Activated T-helper 1 cell treated with anti-CD3 and anti-CD28 coated beads, Interleukin-2, amount 50 U/mL, for 16 hours (primary cell): ENCODE measurements around the gene AMPH.

ENCODE experiments used
- DNase-seq, 2 donors: peaks; one replicate each; pipeline ENCODE4 v3.0.0-alpha.2; 2020; ENCODE audit warnings: low read depth in 1 of 2, low spot score in 1 of 2

The AMPH gene

GRCh38 chr7:38545977-38546376, 85.2 kb downstream of the AMPH start:
- no peak for DNase-seq

- DNase-seq, result no peak
Measured at GRCh38 chr7:38542156-38542555, 89.0 kb downstream of the AMPH start.

DNA sequence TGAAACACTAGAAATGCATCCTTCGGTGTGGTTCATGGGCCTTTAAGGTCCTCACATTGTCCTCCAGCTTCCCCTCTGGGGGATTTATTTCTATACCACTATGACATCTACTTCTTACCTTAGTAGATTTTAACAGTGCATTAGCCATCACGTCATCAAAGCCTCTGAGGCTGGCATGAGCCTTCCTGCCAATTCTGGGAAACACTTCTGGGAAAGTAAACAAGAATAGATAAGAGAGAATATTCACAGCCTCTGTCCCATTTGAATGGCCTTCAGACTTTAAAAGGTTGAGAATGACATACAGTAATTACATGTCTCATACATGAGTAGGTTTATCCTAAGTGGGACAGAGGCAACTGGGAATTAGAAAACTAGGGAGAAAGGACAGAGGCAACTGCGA, 89.7 kb downstream of the AMPH start:
- no peak for DNase-seq

GRCh38 chr7:38539477-38540081, 91.6 kb downstream of the AMPH start:
- DNase-seq, result no peak

DNA sequence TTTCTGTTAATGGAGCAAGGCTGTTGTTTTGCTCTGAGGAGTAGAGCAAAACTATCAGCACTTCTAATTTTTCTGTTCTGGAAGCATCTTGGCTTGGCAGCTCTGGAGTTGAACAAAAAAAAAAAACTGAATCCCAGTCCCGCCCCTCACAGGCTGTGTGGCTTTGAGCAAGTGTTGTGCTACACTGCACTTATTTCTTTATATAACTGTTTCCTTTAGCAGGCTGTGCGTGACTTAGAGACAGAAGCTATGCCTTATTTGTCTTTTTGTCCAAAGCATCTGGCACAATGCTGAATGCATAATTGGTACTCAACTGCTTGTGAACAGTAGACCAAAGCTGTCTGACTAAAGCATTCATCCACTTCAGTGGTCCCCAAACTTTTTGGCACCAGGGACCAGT, 96.1 kb downstream of the AMPH start:
- no peak for DNase-seq

DNA sequence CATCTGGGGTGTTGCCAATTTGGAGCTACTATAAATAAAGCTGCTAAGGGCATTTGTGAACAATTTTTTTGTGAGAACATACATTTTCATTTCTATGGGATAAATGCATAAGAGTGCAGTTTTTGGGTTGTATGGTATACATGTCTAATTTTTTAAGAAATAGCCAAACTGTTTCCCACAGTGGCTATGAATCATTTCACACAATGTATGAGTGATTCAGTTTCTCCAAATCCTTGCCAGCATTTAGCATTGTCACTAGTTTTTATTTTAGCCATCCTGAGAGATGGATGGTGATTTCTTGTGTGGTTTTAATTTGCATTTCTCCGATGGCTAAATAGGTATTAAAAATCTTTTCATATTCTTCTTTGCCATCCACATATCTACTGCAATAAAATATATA, 105.3 kb downstream of the AMPH start:
- no peak for DNase-seq

GRCh38 chr7:38524786-38525185, 106.4 kb downstream of the AMPH start:
- DNase-seq, result no peak

GRCh38 chr7:38520741-38521140, 110.4 kb downstream of the AMPH start:
- DNase-seq, result no peak

DNA sequence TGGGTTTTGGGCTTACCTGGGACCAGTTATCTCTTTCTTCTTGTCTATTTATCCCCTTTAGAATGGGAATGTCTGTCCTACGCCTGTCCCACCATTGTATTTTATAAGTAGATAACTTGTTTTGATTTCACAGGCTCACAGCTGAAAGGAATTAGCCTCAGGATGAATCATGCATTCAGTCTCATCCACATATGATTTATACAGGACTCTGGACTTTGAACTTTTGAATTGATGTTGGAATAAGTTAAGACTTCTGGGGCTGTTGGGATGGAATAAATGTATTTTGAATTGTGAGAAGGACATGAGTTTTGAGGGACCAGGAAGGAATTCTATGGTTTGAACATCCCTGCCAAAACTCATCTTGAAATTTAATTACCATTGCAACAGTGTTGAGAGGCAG, 112.6 kb downstream of the AMPH start:
- no peak for DNase-seq

DNA sequence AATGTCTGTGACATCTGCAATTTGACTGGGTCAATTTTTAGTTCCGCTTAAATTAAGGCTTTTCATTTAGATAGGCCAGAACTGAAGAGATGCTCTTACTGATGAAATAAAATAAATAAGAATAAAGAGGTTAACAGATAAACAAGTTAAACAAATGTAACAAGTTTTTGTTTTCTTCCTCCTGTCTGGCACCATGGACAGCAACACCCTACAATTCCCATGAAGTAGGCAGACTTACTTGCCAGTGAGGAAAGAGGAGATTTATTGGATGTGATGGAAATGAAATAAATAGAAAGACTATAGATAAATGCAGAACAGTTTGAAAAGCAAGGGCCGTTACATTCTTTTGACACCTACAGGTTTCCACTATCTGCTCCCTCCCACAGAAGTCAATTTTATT, 118.5 kb downstream of the AMPH start:
- no peak for DNase-seq

GRCh38 chr7:38512291-38512690, 118.9 kb downstream of the AMPH start:
- DNase-seq, result no peak

DNA sequence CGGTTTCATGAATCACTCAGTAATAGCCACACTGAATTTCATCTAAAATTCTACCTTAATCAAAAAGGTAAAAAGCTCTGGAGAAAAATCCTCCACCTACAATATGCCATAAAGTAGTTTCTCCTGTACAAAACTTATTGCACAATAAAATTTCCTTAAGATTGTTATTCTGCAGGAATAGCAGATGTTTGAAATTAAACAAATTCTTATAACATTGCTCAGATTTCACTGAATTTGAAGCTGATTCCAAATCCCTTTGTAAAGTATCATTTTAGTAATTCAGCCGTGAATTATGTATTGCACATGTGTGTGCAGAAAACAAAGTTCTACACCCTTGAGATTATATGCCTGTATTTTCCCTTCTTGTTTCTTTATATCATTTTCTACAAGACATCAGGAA, 123.8 kb downstream of the AMPH start:
- no peak for DNase-seq

GRCh38 chr7:38506756-38507155, 124.4 kb downstream of the AMPH start:
- no peak for DNase-seq

- DNase-seq, result no peak
Measured at GRCh38 chr7:38506004-38506403, 125.2 kb downstream of the AMPH start.

DNA sequence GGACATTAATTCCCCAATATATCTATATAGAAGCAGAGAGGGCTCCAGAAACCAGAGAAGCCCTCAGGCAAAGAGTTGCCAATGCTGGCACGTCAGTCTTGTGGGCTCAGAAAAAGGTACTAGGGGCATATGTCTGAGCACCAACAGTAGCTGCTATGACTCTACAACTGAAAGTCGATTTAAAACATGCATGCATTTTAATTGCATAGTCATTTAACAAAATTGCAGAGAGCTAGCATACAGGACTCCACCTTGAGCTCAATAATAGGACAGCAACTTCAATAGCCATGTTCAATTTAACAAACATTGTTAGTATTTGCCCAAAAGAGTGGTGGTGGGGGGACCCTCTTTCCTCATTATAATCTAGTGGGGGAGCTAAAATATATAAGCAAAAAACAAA, 126.5 kb downstream of the AMPH start:
- DNase-seq, result no peak

DNA sequence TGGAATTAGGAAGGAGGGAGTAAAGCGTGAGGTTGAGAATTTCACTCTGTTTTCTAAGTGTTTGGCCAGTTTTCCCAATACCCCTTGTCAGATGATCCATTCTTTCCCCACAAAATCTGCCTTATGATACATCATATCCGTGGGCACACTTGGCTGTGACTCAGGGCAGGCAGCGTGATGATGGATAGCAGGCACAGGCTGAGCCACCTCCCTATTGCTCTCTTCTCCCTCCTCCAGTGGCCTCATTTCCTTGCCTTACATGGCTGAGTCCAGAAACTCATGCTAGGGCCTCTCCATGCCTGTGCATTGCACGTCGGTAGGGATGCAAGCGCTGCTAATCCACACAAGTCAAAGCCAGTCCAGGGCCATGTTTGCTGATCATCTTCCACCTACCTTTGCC, 128.3 kb downstream of the AMPH start:
- DNase-seq, result no peak

DNA sequence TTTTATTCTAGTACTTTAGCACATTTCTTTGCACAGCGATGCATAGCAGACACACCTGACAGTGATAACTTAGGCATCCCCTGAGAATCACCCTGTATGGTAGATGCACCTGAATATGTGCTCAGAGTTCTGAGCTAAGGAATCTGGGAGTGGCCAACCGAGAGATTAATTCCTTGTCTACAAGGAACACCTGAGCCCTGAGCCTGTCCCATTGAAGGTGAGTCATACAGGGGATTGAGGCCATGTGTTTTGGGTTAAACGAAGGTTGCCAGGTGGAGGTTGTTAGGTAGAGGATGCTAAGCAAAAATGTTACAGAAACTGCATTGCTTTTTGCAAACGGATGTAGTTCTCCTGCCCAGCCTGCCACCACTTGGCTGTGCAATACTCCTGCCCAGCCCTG, 128.9 kb downstream of the AMPH start:
- no peak for DNase-seq

GRCh38 chr7:38492010-38492409, 139.2 kb downstream of the AMPH start:
- DNase-seq, result no peak

DNA sequence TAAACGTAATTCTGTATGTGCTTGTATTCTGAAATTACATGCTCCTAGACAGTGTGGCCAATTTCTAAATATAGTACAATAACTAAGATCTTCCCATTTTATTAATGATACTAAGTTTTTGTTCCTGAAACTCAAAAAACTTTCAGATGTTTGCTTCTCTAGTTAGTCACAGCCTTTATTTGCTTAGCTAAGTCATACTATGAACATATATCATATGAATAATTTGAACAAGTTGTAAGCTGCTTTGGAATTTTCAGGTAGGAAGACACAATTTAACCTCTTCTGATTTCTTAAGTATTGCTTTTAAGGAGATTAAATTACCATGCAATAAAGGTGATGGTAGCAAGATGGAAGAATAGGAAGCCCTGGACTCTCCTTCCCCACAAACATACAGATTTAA, 148.7 kb downstream of the AMPH start:
- no peak for DNase-seq

DNA sequence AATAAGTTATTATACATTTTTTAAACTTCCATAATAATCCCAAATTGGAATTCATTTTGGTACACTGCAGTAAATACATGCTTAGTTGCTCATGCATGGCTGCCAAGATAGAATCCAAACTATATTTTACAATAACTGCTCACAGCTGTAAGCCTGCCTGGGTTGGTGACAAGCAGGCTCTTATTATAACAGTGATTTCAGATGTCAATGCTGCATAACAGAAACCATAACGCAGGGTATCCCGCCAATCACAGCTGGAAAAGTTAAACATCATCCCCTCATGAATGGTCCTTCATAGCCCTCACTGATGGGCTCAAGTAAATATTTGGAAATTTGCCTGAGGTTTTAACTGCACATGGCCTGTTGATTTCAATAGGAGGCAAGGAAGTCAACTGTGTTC, 149.8 kb downstream of the AMPH start:
- no peak for DNase-seq

DNA sequence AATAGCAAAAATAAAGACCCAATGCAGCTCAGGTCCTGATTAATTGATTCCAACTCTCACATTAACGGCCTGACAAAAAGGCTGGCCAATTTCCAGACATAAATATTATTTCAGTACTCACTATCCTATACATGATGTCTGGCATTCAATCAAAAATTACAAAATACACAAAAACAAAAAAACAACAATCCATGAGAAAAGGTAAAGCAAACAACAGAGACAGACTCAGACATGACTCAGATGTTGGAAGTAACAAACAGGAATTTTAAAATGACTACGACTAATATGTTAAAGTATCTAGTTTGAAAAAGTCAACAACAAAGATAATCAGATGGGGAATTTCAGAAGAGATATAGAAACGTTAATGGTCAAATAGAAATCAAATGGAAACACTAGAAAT, 152.8 kb downstream of the AMPH start:
- DNase-seq, result no peak

- DNase-seq, result no peak
Measured at GRCh38 chr7:38477333-38477732, 153.8 kb downstream of the AMPH start.

DNA sequence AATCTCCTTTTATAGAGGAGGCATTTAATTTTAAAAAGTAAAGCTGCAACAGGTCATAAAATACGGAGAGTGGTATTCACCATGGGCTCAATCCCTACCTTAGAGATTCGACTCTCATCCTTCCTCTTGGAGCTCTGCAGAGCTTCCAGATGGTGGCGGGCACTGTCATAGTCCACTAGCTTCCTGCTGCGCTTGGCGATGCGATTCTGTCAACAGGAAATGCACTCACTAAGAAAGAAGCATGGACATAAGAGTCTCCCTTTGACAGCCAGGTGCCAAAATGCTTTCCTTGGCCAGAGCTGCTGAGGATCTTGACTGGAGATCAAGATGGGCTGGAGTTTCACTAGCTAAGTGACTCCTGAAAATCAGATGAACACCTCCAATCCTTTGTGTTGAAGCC, 154.4 kb downstream of the AMPH start:
- DNase-seq, result no peak

DNA sequence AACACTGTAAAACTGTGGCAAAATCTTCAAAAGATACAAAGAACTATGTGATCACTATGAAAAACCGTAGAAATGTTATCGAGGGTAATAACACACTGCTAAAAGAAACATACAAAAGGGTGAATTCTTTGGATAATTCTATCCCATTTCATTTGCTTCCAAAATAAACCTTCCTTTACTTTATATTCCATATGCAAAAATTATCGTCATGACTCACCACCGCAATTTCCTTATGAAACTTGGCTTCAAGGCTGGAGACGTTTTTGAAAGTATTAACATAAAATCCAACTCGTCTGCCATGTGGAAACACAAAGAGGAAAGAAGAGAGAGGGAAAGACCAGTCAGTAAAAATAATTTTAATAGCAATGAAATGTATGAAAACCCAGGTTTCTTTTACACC, 165.2 kb downstream of the AMPH start:
- DNase-seq, result no peak
